Central memory CD4-positive, alpha-beta T cell (primary cell): ENCODE results near the gene SLAIN2.
"Not testable (repeated sequence)": the region's sequence is repeated elsewhere in the genome, so short reads cannot be mapped to it uniquely, and the experiment has no call there.

Experiments
- DNase-seq: peaks from one replicate; pipeline ENCODE4 v3.0.0; 2022
- total RNA-seq, 3 experiments: gene quantifications; one replicate each; lab custom pipeline; 2026; lab: John Stamatoyannopoulos, UW

Gene SLAIN2
- total RNA-seq: 65.0 to 120 (median 118) reads per million in 3 experiments

GRCh38 chr4:48340965-48341775 is at the start of gene SLAIN2:
TSS of gene SLAIN2 (plus strand) at chr4:48341529. CDS start at chr4:48341740, 211 bp downstream.
- DNase-seq: peak; percentile 97

GRCh38 chr4:48292218-48292790 is 49.0 kb upstream of the SLAIN2 start:
- not testable (repeated sequence) for DNase-seq

- DNase-seq: no peak
These were observed 46.2 kb upstream of the SLAIN2 start for GRCh38 chr4:48295116-48295515.

GRCh38 chr4:48296365-48296764 is 45.0 kb upstream of the SLAIN2 start:
- no peak for DNase-seq

- DNase-seq: no peak
These were observed 44.0 kb upstream of the SLAIN2 start for GRCh38 chr4:48297256-48297846.

GRCh38 chr4:48299560-48299959 is 41.8 kb upstream of the SLAIN2 start:
- DNase-seq: no peak

GRCh38 chr4:48300004-48300403 is 41.3 kb upstream of the SLAIN2 start:
- no peak for DNase-seq

- DNase-seq: no peak
These were observed 35.8 kb upstream of the SLAIN2 start for GRCh38 chr4:48305508-48305907.

- no peak for DNase-seq
These were observed 33.8 kb upstream of the SLAIN2 start for GRCh38 chr4:48307528-48307927.

- DNase-seq: no peak
These were observed 32.4 kb upstream of the SLAIN2 start for GRCh38 chr4:48308901-48309300.

GRCh38 chr4:48311896-48312295 is 29.4 kb upstream of the SLAIN2 start:
- DNase-seq: no peak

- DNase-seq: not testable (repeated sequence)
These were observed 26.6 kb upstream of the SLAIN2 start for GRCh38 chr4:48314746-48315145.

- DNase-seq: peak; percentile 25
These were observed 25.4 kb upstream of the SLAIN2 start for GRCh38 chr4:48315728-48316630.

- no peak for DNase-seq
These were observed 20.0 kb upstream of the SLAIN2 start for GRCh38 chr4:48321312-48321711.

- no peak for DNase-seq
These were observed 19.3 kb upstream of the SLAIN2 start for GRCh38 chr4:48322063-48322462.

GRCh38 chr4:48324281-48324680 is 17.0 kb upstream of the SLAIN2 start:
- no peak for DNase-seq

- no peak for DNase-seq
These were observed 12.1 kb upstream of the SLAIN2 start for GRCh38 chr4:48329193-48329592.

- no peak for DNase-seq
These were observed 11.4 kb upstream of the SLAIN2 start for GRCh38 chr4:48329976-48330375.

- no peak for DNase-seq
These were observed 9.6 kb upstream of the SLAIN2 start for GRCh38 chr4:48331577-48332330.

GRCh38 chr4:48332661-48333060 is 8.7 kb upstream of the SLAIN2 start:
- no peak for DNase-seq

- DNase-seq: no peak
These were observed 7.7 kb upstream of the SLAIN2 start for GRCh38 chr4:48333587-48333986.

GRCh38 chr4:48334236-48334635 is 7.1 kb upstream of the SLAIN2 start:
- DNase-seq: no peak
